Activated T-cell treated with anti-CD3 and anti-CD28 coated beads, Interleukin-2, amount 50 U/mL, for 48 hours (primary cell): ENCODE data around the gene LGALSL.

Source experiments
- DNase-seq, 2 experiments: peaks; one replicate each; pipeline ENCODE4 v3.0.0-alpha.2; 2020

Gene LGALSL

DNA sequence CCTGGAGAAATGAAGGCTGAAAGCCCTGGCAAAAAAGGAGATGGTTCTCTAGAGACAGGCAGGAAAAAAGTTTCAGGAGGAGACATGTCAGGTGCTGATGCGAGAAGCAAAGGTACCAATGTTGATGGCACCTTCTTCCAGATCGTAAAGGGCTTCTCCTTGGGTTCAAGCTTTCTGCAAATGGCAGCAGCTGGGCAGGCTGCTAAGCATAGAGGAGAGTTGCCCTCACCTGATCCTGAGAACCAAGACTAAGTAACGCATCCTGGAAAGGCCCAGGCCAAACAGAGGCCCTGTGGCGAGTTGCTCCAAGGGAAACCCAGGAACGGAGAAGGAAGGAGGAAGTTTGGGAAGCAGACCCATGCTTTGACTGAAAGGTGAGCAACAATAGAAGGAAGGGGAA lies 46.6 kb downstream of the LGALSL start:
- DNase-seq, result no peak

GRCh38 chr2:64501946-64502345 lies 48.0 kb downstream of the LGALSL start:
- DNase-seq, result no peak

DNA sequence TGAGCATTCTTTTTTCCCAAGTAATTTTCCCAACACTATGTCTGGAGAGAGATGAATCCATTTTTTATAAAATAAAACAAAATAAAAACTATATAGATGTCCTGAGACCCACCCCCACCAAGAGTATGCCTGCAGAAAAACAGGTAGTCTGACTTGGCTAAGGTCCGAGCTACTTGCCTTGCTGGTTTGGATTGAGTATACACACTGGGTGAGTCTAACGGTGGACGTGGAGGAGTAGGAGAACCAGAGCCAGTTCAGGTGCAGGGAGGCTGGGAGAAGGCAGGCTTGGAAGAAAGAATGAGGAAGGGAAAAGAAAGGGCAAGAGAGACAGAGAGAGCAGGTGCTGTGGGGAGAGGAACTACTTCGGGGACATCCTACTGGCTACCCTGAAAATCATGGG lies 48.9 kb downstream of the LGALSL start:
- DNase-seq, result no peak

- no peak for DNase-seq
These were observed 51.1 kb downstream of the LGALSL start for GRCh38 chr2:64504774-64505720.

GRCh38 chr2:64506686-64507085 lies 52.7 kb downstream of the LGALSL start:
- no peak for DNase-seq
